ENCODE data around the gene HEXA.

The HEXA gene

DNA sequence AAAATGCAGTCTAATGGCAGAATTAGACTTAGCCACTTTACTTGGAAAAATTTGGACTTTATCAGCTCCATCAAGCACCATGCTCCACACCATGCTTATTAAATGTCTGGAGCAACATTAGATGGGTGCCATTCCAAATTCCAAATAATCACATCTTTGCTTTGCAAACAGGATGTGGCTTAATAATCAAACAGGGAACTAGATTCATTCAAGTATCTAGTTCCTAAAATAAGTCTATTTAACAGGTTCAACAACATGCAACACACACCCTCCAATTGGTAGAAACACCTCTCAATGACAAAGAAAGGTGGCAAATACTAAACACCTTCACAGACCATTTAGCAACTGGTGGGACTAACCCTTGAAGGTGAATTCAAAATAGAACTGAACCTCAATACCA is 3.5 kb downstream of the HEXA start:
- DNase-seq = no peak

DNA sequence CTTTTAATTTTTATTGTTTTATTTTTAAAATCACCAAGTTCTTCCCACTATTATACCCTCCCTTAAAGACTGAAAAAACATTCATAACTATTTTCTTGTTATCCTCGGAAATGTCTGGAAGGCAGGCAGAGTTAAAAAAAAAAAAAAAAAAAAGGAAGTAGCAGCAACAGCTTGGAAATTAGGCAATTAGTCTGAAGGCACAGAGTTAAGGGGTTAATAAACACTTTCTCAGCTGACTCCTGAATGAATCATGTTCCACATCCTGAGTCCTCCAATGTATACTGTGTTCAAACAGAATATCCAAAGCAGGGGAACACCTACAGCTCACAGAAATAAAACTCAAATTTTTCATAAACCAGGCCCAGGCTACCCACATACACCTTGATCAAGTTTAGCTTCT is 5.8 kb downstream of the HEXA start:
- DNase-seq = no peak

DNA sequence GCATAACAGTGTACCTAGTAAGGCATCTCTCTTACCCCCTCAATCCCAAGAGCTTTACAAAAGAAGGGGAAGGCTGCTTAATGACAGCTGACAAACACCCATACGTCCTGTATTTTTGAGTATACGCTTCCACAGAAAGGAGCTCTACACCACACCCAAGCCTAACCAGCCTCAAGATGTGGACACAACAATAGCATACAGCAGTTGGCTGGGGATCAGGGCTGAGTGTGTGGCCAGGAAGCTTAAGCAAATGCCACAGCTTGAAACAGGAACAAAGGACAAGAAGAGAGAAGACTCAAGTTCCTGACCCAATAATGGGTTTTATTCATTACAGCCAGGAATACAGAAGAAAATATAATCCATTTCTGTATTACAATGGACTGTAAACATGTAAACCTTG is 6.9 kb downstream of the HEXA start:
- DNase-seq = no peak

DNA sequence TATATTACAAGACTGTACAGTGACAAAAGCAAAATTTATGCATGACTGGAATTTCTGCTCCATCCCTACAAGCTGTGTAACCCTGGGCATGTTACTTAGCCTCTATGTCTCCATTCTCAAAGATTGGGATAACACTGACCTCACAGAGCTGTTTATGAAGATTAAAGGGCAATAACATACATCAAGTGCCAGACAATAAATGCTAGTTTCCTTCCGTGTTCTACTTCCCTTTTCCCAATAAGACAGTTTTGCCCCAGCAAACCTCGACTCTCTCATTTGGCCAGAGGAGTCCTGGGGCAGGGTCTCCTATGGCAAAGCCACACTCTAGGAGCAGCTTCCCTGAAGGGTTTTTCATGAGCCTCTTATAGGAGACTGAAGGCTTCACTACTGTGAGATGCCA is 7.5 kb downstream of the HEXA start:
- no peak for DNase-seq

DNA sequence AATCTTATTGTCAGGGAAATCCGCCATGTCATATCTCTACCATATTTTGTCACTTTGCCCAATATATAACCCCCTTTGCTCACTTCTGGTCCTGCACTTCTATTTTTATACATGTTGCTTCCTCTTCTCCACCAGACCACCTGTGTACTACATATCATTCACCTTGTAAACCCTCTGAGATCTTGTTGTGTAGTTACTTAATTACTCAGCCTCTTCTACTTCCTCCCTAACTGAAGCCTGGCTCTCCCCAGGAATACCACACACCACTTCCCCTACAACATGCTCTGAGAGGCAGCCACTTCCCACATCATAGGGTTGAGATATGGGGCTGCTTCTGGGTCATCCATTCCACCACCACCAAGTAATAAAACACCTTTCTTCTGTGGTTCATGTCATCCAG is 10.0 kb downstream of the HEXA start:
- no peak for DNase-seq

DNA sequence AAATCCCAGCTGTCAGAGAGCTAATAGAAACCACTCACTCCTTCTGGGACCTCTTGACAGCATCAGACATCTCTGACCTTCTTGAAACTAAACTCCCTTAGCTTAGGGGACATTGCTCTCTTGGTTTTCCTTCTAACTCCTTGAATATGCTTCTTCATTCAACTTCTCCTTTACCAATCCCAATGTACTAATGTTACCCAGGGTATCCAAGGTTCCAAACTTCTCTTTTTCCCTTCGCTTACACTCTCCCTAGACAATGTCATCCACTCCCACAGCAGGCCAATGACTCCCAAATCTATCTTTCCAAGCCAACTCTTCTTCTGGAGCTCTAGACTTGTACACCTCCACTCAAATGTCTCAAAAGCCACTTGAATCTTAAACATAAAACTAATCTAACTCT is 14.6 kb downstream of the HEXA start:
- DNase-seq = no peak

DNA sequence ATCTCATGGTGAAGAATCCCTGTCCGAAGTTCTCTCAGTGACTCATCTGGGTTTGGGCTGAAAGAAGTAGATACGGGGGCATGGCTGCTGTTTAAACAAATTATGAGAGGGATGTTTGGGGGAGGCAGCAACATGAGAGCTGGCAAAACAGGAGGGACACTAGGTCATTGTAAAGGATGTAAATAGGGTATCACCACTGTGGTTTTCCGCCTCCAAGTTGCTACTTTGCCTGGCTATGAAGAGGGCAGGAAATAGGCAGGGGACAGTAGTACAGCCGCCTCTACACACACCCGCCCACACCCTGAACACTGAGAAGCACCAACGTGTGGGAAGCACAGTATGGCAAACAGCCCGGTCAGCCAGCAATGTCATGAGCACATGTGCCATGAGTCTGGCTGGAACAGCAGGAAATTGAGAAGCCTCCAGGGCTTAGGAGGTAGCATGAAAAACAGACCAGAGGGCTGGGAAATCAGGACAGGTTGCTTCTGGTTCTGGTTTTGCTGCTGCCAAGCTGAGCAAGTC is 17.1 kb downstream of the HEXA start:
- no peak for DNase-seq

DNA sequence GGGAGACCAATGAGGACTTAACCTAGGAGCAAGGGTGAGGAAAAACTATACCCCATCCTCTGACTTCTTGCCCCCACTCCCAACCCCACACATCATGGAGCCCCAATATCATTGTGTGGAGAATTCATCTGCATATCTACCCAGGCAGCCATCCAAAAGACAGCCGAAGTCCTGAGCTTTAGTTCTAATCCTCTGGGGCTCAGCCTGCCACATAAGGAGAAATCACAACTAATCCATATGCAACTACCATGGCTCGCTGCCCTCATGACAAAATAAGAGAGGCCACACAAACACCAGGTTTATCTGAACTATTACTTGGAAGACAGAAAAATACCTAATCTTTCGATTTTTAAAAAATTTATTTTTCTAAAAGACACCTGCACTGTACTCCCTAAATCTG is 17.7 kb downstream of the HEXA start:
- DNase-seq = no peak

DNA sequence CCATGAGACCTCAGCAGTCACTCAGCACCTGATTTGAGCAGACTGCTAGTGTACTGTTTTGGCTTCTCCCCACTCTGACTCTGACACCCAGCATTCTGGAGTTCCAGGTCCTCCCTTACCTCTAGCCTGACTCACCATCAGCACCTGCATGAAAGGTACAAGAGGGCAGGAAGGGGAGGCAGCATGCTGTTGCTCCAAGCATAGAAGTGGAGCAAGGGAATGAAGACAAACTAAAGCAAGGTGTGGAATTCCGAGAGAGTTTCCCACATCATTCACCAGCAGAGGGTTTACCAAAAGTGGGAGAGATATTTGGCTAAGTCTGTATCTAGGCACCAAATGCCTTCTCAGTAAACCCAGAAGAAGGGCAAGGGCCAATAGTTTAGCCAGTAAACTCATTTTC is 21.3 kb downstream of the HEXA start:
- DNase-seq = no peak

DNA sequence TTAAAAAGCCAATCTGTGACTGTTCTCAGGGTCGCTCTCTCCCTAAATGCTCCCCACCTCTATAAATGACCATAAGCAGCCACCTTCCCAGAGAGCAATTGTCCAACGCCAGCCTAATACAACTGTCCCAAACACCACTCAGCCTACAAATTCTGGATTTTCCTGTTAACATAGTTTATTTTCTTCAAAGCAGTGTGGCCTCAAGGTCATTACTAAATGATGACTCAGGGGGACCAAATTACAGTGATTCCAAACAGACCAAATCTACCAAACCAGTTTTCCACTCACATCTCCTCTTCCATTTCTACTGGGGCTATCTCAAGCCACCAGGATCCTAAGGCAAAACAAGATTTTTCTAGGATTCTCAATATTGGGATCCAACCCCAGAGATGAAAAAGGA is 22.5 kb downstream of the HEXA start:
- no peak for DNase-seq

DNA sequence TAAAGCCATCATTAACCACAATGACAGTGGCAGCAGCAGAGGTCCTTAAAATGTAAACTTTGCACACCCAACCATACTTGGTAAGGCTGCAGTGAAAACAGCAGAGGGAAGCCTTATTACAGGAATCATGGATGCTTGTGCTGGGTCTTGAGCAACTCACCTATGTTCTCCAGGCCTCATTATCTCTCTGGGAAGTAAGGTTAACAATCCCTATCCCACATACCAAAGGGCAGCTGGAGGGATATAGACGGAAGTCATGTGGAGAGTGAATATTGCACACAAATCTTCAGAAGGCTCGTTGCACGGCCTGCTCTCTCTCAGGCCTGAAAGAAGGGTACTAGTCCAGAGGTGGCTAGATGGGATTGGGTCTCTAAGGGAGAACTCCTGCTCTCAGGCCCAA is 30.0 kb downstream of the HEXA start:
- no peak for DNase-seq

DNA sequence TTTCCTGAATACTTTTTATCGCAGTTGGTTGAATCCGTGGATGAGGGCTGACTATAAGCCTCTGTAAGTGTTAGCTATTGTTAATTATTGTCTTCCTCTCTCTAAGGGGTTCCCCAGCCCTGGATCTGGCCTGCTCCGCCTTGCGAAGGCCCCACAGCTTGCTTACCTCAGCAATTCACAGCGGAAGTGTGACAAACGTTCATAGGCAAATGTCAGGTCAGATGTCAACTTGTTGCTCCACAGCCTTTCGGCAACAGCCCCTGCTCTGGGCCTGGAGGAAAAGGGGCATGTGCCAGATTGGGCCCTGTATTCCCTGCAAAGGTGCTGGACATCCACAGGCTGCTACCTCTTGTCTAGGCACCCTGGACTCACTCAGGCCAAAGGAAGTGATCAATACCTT is 30.5 kb downstream of the HEXA start:
- DNase-seq = no peak

DNA sequence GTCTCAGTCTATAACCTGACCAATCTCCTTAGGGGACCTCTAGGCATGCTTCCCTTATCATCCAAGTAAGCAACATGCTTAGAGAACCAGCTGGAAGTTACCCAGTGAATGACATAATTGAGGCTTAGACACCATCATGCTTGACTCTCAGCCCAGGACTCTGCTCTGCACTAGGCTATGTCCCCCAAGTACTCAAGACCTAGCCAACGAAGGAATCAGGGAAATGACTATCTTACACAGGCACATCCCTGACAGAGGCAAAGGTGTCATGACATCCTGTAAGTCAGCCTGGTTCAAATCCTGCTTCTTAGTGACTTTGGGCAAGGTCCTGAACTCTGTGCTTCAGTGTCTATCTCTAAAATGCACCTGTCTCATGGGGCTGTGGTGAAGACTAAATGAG is 31.2 kb downstream of the HEXA start:
- DNase-seq = no peak

DNA sequence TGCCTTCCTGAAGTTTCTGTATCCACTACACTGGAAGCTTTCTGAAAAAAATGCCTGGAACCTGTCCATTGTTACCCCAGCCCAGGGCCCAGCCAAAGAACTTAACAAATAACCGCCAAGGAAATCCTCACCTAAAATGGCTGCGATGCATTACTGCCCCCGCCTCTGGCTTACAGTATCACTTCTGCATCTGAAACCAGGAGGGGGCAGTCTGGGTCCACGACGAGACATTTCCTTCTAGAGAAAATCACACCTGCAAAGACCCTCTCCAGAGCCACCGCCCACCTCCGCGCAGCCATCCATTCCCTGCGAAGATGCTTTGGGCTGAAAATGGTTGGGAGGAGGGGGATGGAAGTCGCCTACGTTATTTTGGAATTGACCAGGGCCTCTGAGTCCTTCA is 33.4 kb downstream of the HEXA start:
- no peak for DNase-seq

DNA sequence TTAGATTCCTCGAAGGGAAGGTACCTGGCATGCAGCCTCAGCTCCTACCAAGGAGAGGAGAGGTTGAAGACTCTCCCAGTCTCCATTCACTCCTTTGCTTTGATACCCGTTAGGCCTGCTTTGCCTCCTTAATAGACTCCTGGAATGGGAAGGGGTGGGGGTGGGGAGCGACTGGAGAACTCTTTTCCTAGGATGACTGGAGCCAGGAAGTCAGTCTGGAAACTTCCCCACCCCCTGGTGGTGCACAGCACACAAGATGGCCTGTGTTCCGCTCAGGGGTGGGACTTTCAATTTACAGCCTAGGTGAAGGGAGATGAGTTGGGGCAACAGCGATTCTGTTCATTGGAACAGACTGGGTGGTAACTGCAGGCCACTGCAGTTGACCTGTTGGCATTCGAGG is 34.5 kb downstream of the HEXA start:
- no peak for DNase-seq

DNA sequence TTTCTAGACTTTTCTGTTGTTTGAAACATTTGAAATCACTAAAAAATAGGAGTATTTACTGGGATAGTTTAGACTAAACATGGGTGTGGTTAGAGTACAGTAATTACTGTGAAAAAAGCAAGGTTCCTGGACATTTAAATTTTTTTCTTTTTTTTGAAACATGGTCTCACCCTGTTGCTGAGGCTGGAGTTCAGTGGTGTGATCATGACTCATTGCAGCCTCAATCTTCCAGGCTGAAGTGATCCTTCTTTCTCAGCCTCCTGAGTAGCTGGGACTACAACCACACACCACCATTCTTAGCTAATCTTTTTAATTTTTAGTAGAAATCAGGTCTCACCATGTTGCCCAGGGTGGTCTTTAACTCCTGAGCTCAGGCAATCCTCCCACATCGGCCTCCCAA is 35.4 kb downstream of the HEXA start:
- no peak for DNase-seq

DNA sequence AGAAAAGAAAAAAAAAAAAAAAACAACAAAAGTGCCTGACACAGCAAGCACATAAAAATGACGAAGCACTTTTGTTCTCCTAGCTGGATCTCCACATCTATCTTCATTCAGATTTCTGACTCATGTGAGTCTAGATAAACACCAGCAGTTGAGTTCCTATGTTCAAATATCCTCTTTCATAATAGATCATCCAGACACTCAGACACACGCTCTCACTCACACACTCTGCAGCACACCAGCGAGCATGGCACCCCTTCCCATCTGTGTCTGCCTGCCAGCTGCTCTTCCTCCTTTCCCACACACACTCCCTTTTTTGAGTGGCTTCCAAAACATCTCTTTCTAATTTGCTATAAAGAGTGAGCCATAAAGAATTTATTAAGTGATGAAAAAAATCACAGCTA is 36.0 kb downstream of the HEXA start:
- no peak for DNase-seq

DNA sequence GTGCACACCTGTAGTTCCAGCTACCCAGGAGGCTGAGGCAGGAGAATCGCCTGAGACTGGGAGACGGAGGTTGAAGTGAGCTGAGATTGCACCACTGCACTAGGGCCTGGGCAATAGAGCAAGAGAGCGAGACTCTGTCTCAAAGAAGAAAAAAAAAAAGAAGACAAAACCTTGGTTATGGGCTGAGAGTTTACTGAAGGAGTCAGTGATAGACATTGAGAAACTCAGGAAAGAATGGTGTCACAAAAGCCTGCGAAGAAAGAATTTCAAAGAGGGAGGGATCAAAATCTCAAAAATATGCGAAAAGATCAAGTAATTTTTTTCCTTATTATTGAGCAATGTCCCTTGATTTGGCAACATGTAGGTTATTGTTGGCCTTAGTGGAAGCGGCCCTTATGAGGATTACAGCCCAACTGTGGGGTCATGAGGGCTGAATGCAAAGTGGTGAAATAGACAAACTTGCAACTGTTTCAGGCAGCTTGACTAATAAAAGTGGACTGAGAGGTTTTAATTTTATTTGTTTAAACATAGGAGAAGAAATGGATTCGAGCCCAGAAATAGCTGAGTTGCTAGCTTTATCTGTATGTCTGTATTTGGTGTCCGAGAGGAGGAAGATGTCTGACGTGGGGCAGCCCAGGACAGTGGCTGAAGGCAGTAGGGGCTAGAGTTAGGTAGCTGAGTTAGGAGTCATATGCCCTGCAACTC is 37.0 kb downstream of the HEXA start:
- DNase-seq = no peak

DNA sequence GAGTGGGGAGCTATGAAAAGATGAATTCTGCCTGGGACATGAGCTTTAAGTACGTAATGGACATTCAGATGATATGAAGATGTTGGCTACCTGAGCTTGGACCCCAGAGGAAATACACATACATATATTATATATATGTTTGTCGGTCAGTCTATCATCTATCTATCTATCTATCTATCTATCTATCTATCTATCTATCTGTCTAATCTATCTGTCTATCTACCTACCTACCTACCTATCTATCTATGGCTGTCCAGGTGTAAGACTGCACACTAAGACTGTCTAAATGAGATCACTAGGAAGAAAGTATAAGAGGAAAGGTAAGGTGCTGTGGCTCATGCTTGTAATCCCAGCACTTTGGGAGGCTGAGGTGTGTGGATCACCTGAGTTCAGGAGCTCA is 37.7 kb downstream of the HEXA start:
- DNase-seq = no peak

DNA sequence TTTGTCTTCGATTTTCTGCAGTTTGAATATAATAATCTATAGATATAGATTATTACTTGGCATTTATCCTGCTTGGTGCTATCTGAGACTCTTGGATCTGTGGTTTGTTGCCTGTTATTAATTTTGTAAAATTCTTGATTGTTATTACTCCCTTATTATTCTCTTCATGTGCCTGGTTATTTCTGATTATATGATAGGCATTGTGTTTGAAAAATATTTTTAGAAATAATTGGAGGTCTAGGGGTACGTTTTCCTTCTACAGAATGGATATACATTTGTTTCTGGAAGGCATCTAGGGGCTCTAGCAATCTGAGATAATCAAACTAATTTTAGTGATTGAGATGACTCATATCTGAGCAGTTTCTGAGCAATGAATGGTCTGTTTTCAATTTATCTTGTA is 41.0 kb downstream of the HEXA start:
- no peak for DNase-seq

DNA sequence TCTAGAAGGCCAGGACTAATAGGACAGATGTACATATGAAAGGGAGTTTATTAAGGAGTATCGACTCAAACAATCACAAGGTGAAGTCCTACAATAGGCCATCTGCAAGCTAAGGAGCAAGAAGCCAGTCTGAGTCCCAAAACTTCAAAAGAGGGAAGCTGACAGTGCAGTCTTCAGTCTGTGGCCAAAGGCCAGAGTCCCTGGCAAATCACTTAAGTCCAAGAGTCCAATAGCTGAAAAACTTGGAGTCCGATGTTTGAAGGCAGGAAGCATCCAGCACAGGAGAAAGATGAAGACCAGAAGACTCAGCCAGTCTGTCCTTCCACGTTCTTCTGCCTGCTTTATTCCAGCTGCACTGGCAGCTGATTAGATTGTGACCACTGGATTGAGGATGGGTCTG is 44.8 kb downstream of the HEXA start:
- no peak for DNase-seq

DNA sequence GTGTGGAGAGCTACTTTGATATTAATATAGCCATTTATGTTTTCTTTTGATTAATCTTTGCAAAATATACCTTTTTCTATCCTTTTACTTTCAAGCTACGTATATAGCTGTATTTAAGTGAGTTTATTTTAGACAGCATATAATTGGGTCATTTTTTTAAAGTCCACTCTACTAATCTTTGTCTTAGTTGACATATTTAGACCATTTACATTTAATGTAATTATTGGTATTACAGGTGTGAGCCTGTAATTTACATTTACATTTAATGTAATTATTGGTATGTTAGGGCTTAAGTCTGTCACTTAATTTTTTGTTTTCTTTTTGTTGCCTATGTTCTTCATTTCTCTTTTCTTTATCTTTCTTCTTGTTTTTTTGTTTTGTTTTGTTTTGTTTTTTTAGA is 52.1 kb downstream of the HEXA start:
- DNase-seq = no peak

DNA sequence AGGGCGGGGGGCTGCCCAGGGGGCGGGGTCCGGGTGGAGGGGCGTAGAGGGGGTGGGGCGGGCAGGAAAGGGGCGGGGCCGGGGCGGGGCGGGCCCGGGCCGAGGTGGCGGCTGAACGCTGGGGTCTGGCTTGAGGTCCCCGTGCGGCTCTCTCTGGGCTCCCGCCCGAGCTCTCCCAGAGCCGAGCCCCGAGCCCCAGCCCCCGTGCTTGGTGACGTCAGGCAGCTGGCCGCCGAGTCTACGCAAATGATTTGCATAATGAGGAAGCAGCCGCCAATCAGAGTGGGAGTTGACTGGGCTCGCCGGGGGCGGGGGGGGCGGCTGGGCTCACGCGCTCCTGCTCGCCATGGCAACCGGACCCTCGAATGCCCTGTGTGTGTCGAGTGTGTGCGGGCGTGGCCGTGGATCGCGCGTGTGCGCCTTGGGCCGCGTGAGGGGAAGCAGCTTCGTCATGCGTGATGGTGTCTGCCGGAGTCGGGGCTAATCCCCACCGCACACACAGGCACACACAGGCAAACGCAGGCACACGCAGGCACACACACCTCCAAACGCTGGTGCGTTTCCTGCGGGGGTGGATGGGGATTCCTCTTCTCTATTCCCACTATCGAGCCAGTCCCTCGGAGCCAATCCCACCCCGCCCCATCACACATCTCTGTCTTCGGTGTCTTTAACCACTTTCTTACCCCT is 55.7 kb downstream of the HEXA start, which contains the start of gene CELF6:
TSS of gene CELF6 (minus strand) at position 173 of the 687 bp plus-strand sequence. CDS start 283 bp downstream, outside the sequence.
- DNase-seq = peak; percentile 52

DNA sequence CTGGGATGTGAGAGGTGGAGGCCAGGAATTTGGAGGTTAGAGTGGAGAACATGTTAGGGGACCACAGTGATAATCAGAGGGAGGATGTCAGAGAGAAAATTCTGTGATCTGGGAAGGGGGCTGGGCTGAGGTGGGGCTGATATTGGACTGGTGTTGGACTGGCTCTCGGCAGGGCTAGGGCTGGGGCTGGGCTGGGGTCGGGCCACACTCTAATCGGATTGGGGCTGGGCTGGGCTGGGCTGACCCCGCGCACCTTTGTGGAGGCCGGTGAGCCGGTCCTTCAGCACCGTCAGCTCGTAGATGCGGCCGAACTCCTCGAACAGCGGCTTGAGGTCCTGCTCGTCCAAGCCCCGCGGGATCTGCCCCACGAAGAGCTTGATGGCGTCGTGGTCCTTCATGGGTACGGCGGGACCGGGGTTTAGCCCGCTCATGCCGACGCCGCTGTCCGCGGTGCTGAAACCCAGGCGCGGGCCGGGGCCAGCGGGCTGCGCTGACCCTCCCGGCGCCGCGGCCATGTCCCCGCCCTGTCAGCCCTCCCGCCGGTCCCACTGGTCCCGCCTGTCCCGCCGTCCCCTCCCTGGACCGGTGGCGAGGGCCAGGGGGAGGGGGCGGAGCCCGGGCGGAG is 56.3 kb downstream of the HEXA start:
- no peak for DNase-seq

Data from effector CD8-positive, alpha-beta T cell (primary cell).